HEK293T (cell line): Measurements from ENCODE around the gene MLYCD.

ENCODE experiments used
- CTCF ChIA-PET: fragments of 350-600 bp; formaldehyde crosslinking; extraction: SDS; loops from one replicate; lab custom pipeline; 2021; ENCODE audit warnings: antibody characterized with exemption, inconsistent platforms; lab: Yijun Ruan, JAX
- POLR2A ChIA-PET: fragments of 350-600 bp; formaldehyde crosslinking; extraction: SDS; loops from one replicate; lab custom pipeline; 2020; ENCODE audit warnings: antibody characterized with exemption, inconsistent platforms; lab: Yijun Ruan, JAX
- DNase-seq: peaks from one replicate; pipeline ENCODE4 v3.0.0; 2012; ENCODE audit warnings: mixed read lengths; ENCODE audit errors: extremely low spot score
- ARNT ChIP-seq: fragments of 450-650 bp; IDR thresholded peaks from 2 replicates; pipeline ENCODE4 v1.6.1; 2017; ENCODE audit warnings: mild to moderate bottlenecking
- BHLHE40 ChIP-seq: fragments of 450-650 bp; IDR thresholded peaks from 2 replicates; pipeline ENCODE4 v1.6.1; 2016; ENCODE audit warnings: mild to moderate bottlenecking, moderate library complexity, borderline replicate concordance
- CTBP1 ChIP-seq: fragments of 450-650 bp; IDR thresholded peaks from 2 replicates; pipeline ENCODE4 v1.6.1; 2016; ENCODE audit warnings: borderline replicate concordance
- ELF4 ChIP-seq: fragments of 450-650 bp; IDR thresholded peaks from 2 replicates; pipeline ENCODE4 v1.6.1; 2017; ENCODE audit warnings: antibody characterized with exemption
- FOXA1 ChIP-seq: fragments of 450-650 bp; IDR thresholded peaks from 2 replicates; pipeline ENCODE4 v1.6.1; 2016; ENCODE audit warnings: mild to moderate bottlenecking
- FOXK2 ChIP-seq: fragments of 450-650 bp; IDR thresholded peaks from 2 replicates; pipeline ENCODE4 v1.6.1; 2016; ENCODE audit warnings: mild to moderate bottlenecking
- FOXM1 ChIP-seq: fragments of 450-650 bp; IDR thresholded peaks from 2 replicates; pipeline ENCODE4 v1.6.1; 2017; ENCODE audit warnings: mild to moderate bottlenecking, borderline replicate concordance
- HDGF ChIP-seq: fragments of 450-650 bp; IDR thresholded peaks from 2 replicates; pipeline ENCODE4 v1.6.1; 2017; ENCODE audit warnings: antibody characterized with exemption, borderline replicate concordance
- L3MBTL2 ChIP-seq: fragments of 450-650 bp; conservative IDR thresholded peaks from 2 replicates; pipeline ENCODE4 v1.6.1; 2016; ENCODE audit warnings: mild to moderate bottlenecking
- LEF1 ChIP-seq: fragments of 450-650 bp; IDR thresholded peaks from 2 replicates; pipeline ENCODE4 v1.6.1; 2017; ENCODE audit warnings: mild to moderate bottlenecking, borderline replicate concordance
- NFRKB ChIP-seq: fragments of 450-650 bp; IDR thresholded peaks from 2 replicates; pipeline ENCODE4 v1.6.1; 2016; ENCODE audit warnings: mild to moderate bottlenecking, moderate library complexity
- SP1 ChIP-seq: fragments of 450-650 bp; IDR thresholded peaks from 2 replicates; pipeline ENCODE4 v1.6.1; 2017
- SUZ12 ChIP-seq: fragments of 450-650 bp; IDR thresholded peaks from 2 replicates; pipeline ENCODE4 v1.6.1; 2016; ENCODE audit warnings: mild to moderate bottlenecking
- TARDBP ChIP-seq: fragments of 450-650 bp; IDR thresholded peaks from 2 replicates; pipeline ENCODE4 v1.6.1; 2016
- ZNF384 ChIP-seq: fragments of 450-650 bp; IDR thresholded peaks from 2 replicates; pipeline ENCODE4 v1.6.1; 2016
- TF ChIP-seq, protein P1 (sequence below): fragments of 450-650 bp; IDR thresholded peaks from 2 replicates; pipeline ENCODE4 v1.6.1; 2016

MLYCD gene

DNA sequence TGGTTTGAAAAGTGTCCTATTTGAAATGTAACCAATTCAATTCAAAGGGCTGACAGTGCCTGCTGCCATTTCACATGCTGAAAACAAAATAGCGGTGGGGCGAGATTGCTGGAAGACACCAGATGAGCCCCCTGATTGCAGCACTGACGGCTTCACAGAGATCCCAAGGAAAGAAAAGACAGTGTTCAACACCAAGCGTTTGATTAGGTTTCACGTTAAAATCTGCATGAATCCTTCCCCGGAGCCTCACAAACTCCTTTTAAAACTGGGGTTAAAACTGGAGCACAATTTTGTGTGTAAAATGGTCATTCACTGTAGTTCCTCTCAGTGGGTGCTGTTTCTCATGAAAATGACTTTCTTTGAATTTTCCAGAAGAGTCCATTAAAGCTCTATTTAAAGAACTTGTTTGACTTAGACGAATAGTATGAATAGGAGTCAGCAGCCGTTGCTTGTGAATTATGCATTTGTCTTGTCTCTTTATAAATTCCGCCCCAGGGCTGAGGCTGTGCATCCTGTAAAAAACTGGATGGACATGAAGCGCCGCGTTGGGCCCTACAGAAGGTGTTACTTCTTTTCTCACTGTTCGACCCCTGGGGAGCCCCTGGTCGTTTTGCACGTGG is 8.8 kb downstream of the MLYCD start:
- TF ChIP-seq ZNF384 (no peak), SP1 (no peak), TARDBP (no peak), FOXK2 (no peak), CTBP1 (no peak), ARNT (no peak), SUZ12 (no peak), HDGF (no peak), FOXM1 (no peak), ELF4 (no peak), NFRKB (no peak), BHLHE40 (no peak), L3MBTL2 (no peak)
- ChIA-PET POLR2A (no interaction called here), CTCF (no interaction called here)
- DNase-seq, result no peak

DNA sequence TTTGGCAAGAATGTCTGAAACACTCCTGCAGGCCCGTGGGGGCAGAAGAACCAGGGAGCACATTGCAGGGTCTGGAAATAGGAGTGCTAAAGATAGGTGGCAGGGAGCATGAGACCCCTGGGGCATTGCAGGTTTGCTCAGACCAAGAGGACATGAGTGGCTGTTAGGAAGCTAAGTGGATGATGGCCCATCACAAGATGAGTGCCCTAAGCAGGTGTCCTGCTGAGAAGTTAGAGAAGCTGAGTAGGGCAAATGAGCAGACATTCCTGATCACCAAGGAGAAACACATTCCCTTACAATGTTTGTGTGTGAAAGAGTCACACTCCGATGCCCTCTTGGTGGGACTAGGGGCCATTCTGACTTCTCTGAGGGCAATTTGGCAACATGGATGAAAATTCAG is 9.9 kb downstream of the MLYCD start:
- POLR2A ChIA-PET, result no interaction called here
- DNase-seq, result no peak
- CTCF ChIA-PET, result no interaction called here
- TF ChIP-seq FOXM1 (no peak), FOXK2 (no peak), LEF1 (no peak)

DNA sequence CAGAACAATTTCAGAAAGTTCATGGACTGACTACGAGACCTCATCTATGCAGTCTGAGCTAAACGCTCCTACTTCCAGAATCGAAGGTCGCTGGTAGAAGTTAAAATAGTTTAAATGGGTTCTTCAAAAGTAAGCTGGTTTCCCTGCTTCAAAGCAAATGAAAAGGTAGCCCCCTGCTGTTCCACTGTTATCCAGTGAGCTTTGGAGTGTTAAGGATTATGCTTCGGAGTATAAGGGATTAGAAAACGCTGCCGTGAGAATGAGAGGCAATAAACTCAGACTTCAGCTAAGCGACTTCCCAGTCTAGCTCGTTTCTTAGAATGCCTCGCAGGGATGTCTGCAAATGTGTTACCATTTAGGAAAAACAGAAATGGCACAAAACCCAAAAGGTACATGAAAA is 12.4 kb downstream of the MLYCD start:
- DNase-seq, result no peak
- POLR2A ChIA-PET, result no interaction called here
- CTCF ChIA-PET, result interaction anchor here (1.1 kb wide), 1 partner anchor 15 kb away, joined by 4 read pairs; no protein-coding TSS in a partner anchor
- TF ChIP-seq CTBP1 (no peak), TARDBP (no peak), SUZ12 (no peak), L3MBTL2 (no peak), ARNT (no peak), ELF4 (no peak), FOXK2 (no peak), FOXM1 (no peak), ZNF384 (no peak), SP1 (no peak), BHLHE40 (no peak), LEF1 (no peak), NFRKB (no peak), FOXA1 (no peak), HDGF (no peak)
- TF ChIP-seq, protein P1, sequence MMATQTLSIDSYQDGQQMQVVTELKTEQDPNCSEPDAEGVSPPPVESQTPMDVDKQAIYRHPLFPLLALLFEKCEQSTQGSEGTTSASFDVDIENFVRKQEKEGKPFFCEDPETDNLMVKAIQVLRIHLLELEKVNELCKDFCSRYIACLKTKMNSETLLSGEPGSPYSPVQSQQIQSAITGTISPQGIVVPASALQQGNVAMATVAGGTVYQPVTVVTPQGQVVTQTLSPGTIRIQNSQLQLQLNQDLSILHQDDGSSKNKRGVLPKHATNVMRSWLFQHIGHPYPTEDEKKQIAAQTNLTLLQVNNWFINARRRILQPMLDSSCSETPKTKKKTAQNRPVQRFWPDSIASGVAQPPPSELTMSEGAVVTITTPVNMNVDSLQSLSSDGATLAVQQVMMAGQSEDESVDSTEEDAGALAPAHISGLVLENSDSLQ, result no peak

DNA sequence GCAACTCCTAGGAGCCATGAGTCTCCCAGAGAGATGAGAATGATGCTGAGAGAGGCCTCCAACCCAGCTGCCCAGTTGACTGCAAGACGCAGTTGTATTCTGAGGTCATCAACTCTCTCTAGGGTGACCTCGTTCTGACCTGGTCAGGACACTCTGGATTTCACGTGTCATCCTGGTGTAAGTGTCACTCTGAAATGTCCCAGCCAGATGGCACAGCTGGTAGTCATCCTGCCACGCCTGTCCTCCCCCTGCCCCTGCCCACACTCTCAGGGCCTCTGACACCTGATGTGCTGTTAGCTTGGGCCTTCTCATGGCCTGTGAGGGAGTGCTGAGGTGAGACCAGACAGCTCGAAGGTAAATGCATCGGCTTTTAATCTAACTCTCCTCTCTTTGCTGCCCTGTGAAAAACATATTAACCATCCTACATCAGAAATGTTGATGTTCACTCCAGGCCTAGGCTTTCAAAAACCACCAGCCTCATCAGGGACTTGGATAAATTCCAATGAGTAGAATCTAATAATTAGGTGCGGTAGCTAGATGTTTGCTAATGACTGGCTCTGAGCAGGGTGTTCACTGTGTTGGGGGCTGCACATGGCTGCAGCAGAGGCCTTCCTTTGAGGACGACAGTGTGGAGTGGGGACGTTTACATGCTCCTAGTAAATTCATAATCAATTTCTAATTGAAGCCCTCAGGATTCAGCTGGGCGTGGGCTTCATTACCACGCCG is 13.8 kb downstream of the MLYCD start:
- CTCF ChIA-PET, result interaction anchor here (1.1 kb wide), 1 partner anchor 13 kb away, joined by 3 read pairs; no protein-coding TSS in a partner anchor
- TF ChIP-seq ELF4 (no peak), L3MBTL2 (no peak), ARNT (no peak), NFRKB (no peak), LEF1 (no peak), FOXK2 (no peak), ZNF384 (no peak), TARDBP (no peak), CTBP1 (no peak), FOXA1 (no peak), BHLHE40 (no peak), SP1 (no peak), HDGF (no peak), FOXM1 (no peak), SUZ12 (no peak)
- TF ChIP-seq, protein P1, result no peak
- no peak for DNase-seq
- POLR2A ChIA-PET, result no interaction called here

DNA sequence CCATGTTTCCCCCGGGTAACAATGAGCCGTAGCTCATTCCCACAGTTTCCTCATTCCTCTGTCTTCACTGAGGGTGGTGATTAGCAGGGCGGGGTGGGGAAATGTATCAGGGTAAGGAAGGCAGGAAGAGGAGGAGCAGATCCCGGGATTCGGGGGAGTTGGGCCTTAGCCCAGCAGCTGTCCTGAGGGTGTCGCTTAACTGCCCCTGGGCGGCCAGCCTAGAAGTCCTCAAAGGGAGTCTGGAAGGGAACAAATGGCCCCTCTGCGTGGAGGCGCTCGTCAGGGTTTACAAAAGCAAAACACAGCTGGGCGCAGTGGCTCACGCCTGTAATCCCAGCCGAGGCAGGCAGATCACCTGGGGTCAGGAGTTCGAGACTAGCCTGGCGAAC is 14.3 kb downstream of the MLYCD start:
- ChIA-PET CTCF (interaction anchor here (1.1 kb wide), 1 partner anchor 13 kb away, joined by 3 read pairs; no protein-coding TSS in a partner anchor), POLR2A (no interaction called here)
- no peak for DNase-seq
- no peak for TF ChIP-seq SUZ12
- no peak for TF ChIP-seq L3MBTL2
- no peak for TF ChIP-seq CTBP1
- no peak for TF ChIP-seq BHLHE40
- TF ChIP-seq NFRKB, result no peak
- TF ChIP-seq SP1, result no peak
- TF ChIP-seq, protein P1, result no peak
- no peak for TF ChIP-seq ELF4
- no peak for TF ChIP-seq FOXA1
- TF ChIP-seq ARNT, result no peak
- TF ChIP-seq FOXM1, result no peak
- no peak for TF ChIP-seq ZNF384

DNA sequence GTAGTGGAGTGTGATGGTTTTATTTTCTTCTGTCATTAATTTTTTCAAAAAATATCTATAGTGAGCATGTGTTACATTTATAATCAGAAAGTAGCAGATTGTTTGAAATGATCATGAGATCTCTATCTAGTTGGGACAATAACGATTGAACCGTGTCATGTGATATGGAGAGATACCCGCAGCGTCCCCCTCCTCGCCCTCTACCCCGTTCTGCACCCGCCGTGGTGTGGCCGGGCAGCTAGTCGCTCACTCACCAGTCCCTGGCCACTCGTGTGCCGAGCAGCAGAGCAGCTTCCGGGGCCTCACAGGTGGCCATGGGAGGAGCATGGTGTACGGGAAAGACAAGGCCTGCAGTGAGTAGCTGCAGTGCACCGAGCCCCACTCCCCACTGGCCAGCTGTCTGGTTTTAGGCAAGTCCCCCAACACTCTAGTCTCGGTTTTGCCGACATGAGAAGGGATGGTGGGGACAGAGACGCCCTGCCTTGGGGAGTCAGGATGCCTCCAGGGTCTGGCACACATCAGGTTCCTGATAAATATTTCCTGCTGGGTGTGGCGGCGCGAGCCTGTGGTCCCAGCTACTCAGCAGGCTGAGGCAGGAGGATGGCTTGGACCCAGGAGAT is 15.3 kb downstream of the MLYCD start:
- CTCF ChIA-PET, result no interaction called here
- TF ChIP-seq FOXM1 (no peak), HDGF (no peak), TARDBP (no peak), FOXK2 (no peak), SUZ12 (no peak), ARNT (no peak), ELF4 (no peak), BHLHE40 (no peak), FOXA1 (no peak), ZNF384 (no peak), L3MBTL2 (no peak), CTBP1 (no peak), LEF1 (no peak), NFRKB (no peak), SP1 (no peak)
- TF ChIP-seq, protein P1, result no peak
- no peak for DNase-seq
- POLR2A ChIA-PET, result no interaction called here
